Activated CD8-positive, alpha-beta T cell treated with anti-CD3 and anti-CD28 coated beads for 36 hours (primary cell): ENCODE measurements around the gene VPS13D. TPM values are rescaled to one million over a fixed set of nuclear protein-coding genes. Genes with fewer than 3 reads are reported as not detected.
A peak's percentile ranks its signal among the peaks of the same experiment; 100 is the strongest.

Source experiments
- ATAC-seq: fragments of 200-7000 bp; cut with Tn5 transposase; one replicate; pipeline ENCODE4 v1.10.0; 2021; ENCODE audit warnings: mild to moderate bottlenecking, moderate library complexity
- CTCF ChIA-PET: fragments of 350-600 bp; sonication (Branson Sonifier 250); formaldehyde crosslinking; loops from one replicate; lab custom pipeline; 2021; ENCODE audit warnings: antibody characterized with exemption; lab: Charles Lee
- POLR2A ChIA-PET: fragments of 350-600 bp; sonication (Branson Sonifier 250); formaldehyde crosslinking; loops from one replicate; lab custom pipeline; 2021; ENCODE audit warnings: antibody characterized with exemption; lab: Charles Lee
- DNase-seq: peaks from one replicate; pipeline ENCODE4 v3.0.0-alpha.2; 2020
- H3K27ac Mint-ChIP-seq: one replicate; pipeline ENCODE4 v1.8.0; 2021; ENCODE audit warnings: mild to moderate bottlenecking, mixed read lengths
- H3K27me3 Mint-ChIP-seq: one replicate; pipeline ENCODE4 v1.8.0; 2021; ENCODE audit warnings: mixed read lengths
- H3K36me3 Mint-ChIP-seq: one replicate; pipeline ENCODE4 v1.8.0; 2021; ENCODE audit warnings: low read depth, mixed read lengths
- H3K4me1 Mint-ChIP-seq: one replicate; pipeline ENCODE4 v1.8.0; 2021; ENCODE audit warnings: low read depth, mixed read lengths
- H3K4me3 Mint-ChIP-seq: one replicate; pipeline ENCODE4 v1.8.0; 2021; ENCODE audit warnings: mild to moderate bottlenecking, moderate library complexity, mixed read lengths
- H3K9me3 Mint-ChIP-seq: one replicate; pipeline ENCODE4 v1.8.0; 2021; ENCODE audit warnings: mixed read lengths
- CTCF ChIP-seq: fragments of 200-600 bp; IDR thresholded peaks from one replicate; pipeline ENCODE4 v1.8.0; 2022; ENCODE audit warnings: antibody characterized with exemption, mild to moderate bottlenecking
- intact Hi-C: fragments of 100-400 bp; cut with micrococcal nuclease; formaldehyde crosslinking; loops from one replicate; pipeline ENCODE4 v1.10.0; 2022
- total RNA-seq, 2 experiments: library from RNA; stranded (reverse); gene quantifications; one replicate each; pipeline ENCODE4 v1.2.3, GENCODE V29; 2021

VPS13D gene
- total RNA-seq, 2 experiments from 2014 or later, result 28.1 to 30.7 TPM

DNA sequence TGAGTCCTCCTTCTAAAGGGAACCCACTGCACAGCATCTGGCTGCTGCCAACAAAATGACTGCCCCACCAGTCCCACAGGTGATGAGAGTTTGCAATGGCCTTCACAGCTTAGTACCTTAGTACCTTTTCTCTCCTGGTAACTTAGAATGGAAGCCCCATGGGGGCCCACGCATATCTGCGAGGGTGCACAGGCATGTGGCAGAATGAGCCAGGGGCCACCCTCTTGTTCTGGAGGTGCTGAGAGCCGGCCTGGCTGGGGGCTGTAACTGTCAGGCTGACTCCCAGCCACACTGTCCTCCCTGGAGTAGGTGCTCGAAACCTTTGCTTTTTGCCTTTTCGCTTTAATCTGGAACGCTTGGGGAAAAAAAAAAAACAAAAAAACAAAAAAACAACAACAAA, 203.1 kb downstream of the VPS13D start:
- Mint-ChIP-seq H3K9me3 (peaks cover 5% of the 10 kb centered on the region), H3K4me1 (peaks cover 74% of the 10 kb centered on the region), H3K4me3 (no peak overlapping the region), H3K27me3 (peaks cover 2% of the 10 kb centered on the region), H3K27ac (peak overlapping the region; percentile 96), H3K36me3 (peaks cover 58% of the 10 kb centered on the region)
- CTCF ChIA-PET, result interaction anchor here (1.2 to 8.4 kb wide), 2 partner anchors 14 to 16 kb away, joined by 5 to 88 read pairs; no protein-coding TSS in a partner anchor
- TF ChIP-seq CTCF, result no peak
- intact Hi-C loops, result no loop called here
- no peak for DNase-seq
- POLR2A ChIA-PET, result interaction anchor here (0.7 to 9.2 kb wide), 6 partner anchors 17 to 185 kb away, joined by 4 to 141 read pairs (median 10); partner anchors contain the start of gene DHRS3
- ATAC-seq, result no peak

- ChIA-PET CTCF (interaction anchor here (1.0 to 8.4 kb wide), 9 partner anchors 9 to 225 kb away, joined by 3 to 88 read pairs (median 4); partner anchors contain the start of gene DHRS3), POLR2A (interaction anchor here (0.7 to 9.2 kb wide), 17 partner anchors 9 to 185 kb away, joined by 3 to 141 read pairs (median 5); partner anchors contain the start of gene DHRS3)
- Mint-ChIP-seq H3K9me3 (peaks cover 10% of the 10 kb centered on the region), H3K27me3 (peaks cover 2% of the 10 kb centered on the region), H3K4me3 (no peak overlapping the region), H3K27ac (peak overlapping the region; percentile 96), H3K36me3 (peaks cover 63% of the 10 kb centered on the region), H3K4me1 (peaks cover 80% of the 10 kb centered on the region)
- intact Hi-C loops, result loop anchor here (1.0 to 2.0 kb wide), 3 partner anchors 16 to 77 kb away; no protein-coding TSS in a partner anchor
- ATAC-seq, result no peak
- TF ChIP-seq CTCF, result no peak
- DNase-seq, result peak; percentile 31
These were observed 203.7 kb downstream of the VPS13D start for GRCh38 chr1:12433323-12434053.

DNA sequence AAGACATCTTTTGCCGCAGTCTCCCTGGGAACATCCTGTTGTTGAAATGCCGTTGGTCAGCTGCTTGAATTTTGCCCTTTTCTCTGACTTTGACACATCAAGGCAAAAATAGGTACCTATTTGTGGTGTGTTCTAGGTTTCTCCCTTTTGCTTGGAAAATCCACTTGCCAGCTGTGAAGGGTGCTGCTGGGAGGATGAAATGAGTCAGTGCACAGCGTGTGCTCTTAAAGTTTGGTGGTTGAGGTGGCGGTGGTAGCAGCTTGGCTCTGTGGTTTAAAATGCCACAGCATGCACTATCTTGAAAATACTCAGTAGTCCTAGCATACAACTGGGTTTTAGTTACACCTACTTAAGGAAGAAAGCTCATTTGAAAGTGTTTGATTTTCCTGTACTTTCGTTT, 204.3 kb downstream of the VPS13D start:
- Mint-ChIP-seq H3K27me3 (peaks cover 2% of the 10 kb centered on the region), H3K9me3 (peaks cover 10% of the 10 kb centered on the region), H3K4me1 (peaks cover 87% of the 10 kb centered on the region), H3K4me3 (peak overlapping the region; percentile 65), H3K27ac (peak overlapping the region; percentile 96), H3K36me3 (peaks cover 70% of the 10 kb centered on the region)
- DNase-seq (peak; percentile 93), ATAC-seq (peak; percentile 21)
- TF ChIP-seq CTCF, result no peak
- intact Hi-C loops, result loop anchor here (1.0 to 2.0 kb wide), 3 partner anchors 15 to 77 kb away; no protein-coding TSS in a partner anchor
- ChIA-PET CTCF (interaction anchor here (1.0 to 8.4 kb wide), 11 partner anchors 10 to 225 kb away, joined by 3 to 88 read pairs (median 4); partner anchors contain the start of gene DHRS3), POLR2A (interaction anchor here (1.0 to 9.2 kb wide), 19 partner anchors 9 to 186 kb away, joined by 3 to 141 read pairs (median 5); partner anchors contain the start of gene DHRS3)

- Mint-ChIP-seq H3K27ac (peak overlapping the region; percentile 96), H3K36me3 (peaks cover 70% of the 10 kb centered on the region), H3K4me1 (peaks cover 89% of the 10 kb centered on the region), H3K4me3 (peak overlapping the region; percentile 65), H3K9me3 (peaks cover 10% of the 10 kb centered on the region), H3K27me3 (peaks cover 2% of the 10 kb centered on the region)
- no peak for ATAC-seq
- DNase-seq, result no peak
- POLR2A ChIA-PET, result interaction anchor here (1.0 to 9.2 kb wide), 16 partner anchors 10 to 186 kb away, joined by 3 to 141 read pairs (median 6); partner anchors contain the start of gene DHRS3
- no peak for TF ChIP-seq CTCF
- intact Hi-C loops, result loop anchor here (1.0 to 2.0 kb wide), 3 partner anchors 15 to 76 kb away; no protein-coding TSS in a partner anchor
- CTCF ChIA-PET, result interaction anchor here (1.0 to 8.4 kb wide), 8 partner anchors 14 to 224 kb away, joined by 3 to 88 read pairs (median 4); partner anchors contain the start of gene DHRS3
These were observed 204.9 kb downstream of the VPS13D start for GRCh38 chr1:12434686-12435085.
